AG09309 (cell line): ENCODE results near the gene PARD6G.

Experiments used
- DNase-seq: peaks from one replicate; pipeline ENCODE4 v3.0.0-alpha.2; 2010; ENCODE audit warnings: low read depth
- H3K4me3 ChIP-seq: 2 replicates; pipeline ENCODE4 v1.5.1; 2011; ENCODE audit warnings: mild to moderate bottlenecking, low read depth, low read length, moderate library complexity; ENCODE audit not compliant: control insufficient read depth
- CTCF ChIP-seq: IDR thresholded peaks from 2 replicates; pipeline ENCODE4 v1.5.1; 2011; ENCODE audit warnings: mild to moderate bottlenecking, low read depth, low read length, inconsistent platforms; ENCODE audit not compliant: insufficient read depth, control insufficient read depth; ENCODE audit errors: missing control alignments

PARD6G gene

GRCh38 chr18:80176334-80177073 is 70.8 kb downstream of the PARD6G start:
- no peak for DNase-seq
- no peak for TF ChIP-seq CTCF
- H3K4me3 ChIP-seq: no peak overlapping the region

GRCh38 chr18:80175451-80176204 is 71.7 kb downstream of the PARD6G start:
- no peak for TF ChIP-seq CTCF
- no peak for DNase-seq
- no peak overlapping the region for H3K4me3 ChIP-seq

- no peak for TF ChIP-seq CTCF
- no peak for DNase-seq
- no peak overlapping the region for H3K4me3 ChIP-seq
Measured at GRCh38 chr18:80173060-80173459, 74.3 kb downstream of the PARD6G start.

GRCh38 chr18:80172056-80172455 is 75.3 kb downstream of the PARD6G start:
- no peak overlapping the region for H3K4me3 ChIP-seq
- no peak for TF ChIP-seq CTCF
- no peak for DNase-seq

- peak overlapping the region; percentile 4 for H3K4me3 ChIP-seq
- TF ChIP-seq CTCF: peak; percentile 85
- peak; percentile 20 for DNase-seq
Measured at GRCh38 chr18:80171054-80171872, 76.1 kb downstream of the PARD6G start.

- no peak overlapping the region for H3K4me3 ChIP-seq
- TF ChIP-seq CTCF: no peak
- no peak for DNase-seq
Measured at GRCh38 chr18:80170395-80171053, 76.8 kb downstream of the PARD6G start.
